GM19395 (cell line): ENCODE data around the gene ZNF286A.
"Not testable (repeated sequence)": the region's sequence is repeated elsewhere in the genome, so short reads cannot be mapped to it uniquely, and the experiment has no call there.

Source experiments
- ATAC-seq: cut with Tn5 transposase; IDR thresholded peaks from one replicate; pipeline ENCODE4 v1.9.1; 2021; ENCODE audit warnings: mild to moderate bottlenecking, moderate library complexity; ENCODE audit not compliant: unreplicated experiment

The ZNF286A gene

DNA sequence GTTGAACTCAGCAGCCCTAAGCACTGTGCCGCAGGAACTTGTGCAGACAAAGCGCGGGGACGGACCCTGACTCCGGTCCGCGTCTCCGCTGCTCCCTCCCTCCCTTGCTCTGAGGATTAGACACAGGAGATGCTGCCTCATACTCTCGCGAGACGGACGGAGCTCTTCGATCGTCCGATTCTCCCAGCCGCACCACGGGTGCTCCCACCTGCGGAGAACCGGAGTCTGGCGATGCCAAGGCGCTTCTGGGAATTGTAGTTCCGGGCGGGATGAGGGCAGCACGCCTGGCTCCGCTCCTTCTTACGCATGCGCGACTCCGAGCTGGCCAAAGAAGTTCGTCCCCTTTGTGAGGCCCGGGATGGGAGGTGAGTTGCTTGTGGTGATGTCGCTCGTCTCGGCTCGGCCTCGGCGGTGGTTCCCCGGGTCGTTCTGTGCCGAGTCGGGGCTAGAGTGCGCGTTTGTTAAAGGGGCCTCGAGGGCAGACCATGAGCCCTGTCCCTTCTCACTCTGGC is at the start of gene ZNF286A:
ZNF286A (plus strand) TSS at position 340 of the 512 bp plus-strand sequence. CDS start 578 bp downstream, outside the sequence.
- ATAC-seq, result peak; percentile 98

- ATAC-seq, result no peak
Observed at GRCh38 chr17:15649861-15650421, 49.6 kb upstream of the ZNF286A start.

DNA sequence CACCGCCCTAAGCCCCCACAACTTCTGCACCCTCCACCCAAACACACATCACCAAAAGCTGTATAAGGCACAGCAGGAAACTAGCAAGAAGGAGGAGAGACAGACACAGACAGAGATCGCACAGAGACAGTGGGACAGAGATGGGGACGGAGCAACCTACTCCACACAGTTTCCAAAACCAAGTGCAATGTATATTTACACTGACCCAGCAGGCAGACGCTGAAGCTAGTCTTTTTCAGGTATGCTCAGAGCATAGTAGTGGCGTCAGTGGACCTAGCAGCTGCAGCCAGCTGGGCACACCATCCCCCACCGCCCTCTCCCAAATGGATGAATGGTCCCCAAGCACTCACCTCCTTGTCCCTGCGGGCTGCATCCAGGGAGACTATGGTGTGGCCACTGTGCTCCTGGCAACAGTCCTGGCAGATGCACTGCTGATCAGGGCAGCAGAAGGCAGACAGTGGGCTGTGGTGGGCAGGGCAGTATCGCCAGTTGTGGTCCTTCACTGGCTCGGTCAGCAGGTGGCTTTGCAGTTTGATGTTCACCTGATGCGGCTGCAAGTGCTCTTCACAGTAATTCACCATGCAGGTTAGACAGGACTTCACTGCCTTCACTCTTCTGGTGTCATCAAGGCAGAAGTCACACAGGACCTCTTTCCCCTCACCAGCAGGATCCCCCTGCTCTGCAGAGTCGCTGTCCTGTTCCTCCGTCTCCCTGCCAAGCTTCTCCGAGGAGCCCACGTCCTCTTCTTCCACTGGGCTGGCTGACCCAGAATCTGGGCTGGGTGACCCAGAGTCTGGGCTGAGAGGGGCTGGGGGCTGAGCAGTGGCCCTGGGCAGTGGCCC is 48.6 kb upstream of the ZNF286A start:
- ATAC-seq, result no peak

DNA sequence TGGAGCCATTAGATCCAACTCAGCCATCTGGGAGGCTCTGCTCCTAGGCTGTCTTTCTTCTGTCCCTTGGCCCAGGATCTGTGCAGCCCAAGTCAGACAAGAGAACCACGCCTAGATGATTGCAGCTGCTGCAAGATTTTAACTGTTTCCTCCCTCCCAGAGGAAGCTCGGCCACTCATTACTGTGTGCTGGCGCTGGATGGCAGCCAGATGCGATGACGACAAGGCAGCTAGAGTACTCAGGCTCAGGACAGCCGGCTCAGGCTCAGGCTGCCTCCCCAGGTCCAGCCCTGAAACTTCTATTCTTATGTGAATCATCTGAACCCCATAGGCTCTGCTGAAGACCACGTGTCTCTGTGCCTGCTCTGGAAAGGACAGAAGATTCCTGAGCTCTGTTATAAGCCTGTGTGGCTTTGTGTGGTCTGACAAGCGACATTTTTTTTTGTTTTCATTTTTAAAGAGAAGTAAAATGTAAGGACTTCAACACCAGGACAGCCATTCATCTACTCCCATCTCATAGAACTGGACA is 47.9 kb upstream of the ZNF286A start:
- ATAC-seq, result peak; percentile 94

- no peak for ATAC-seq
Observed at GRCh38 chr17:15652960-15653359, 46.6 kb upstream of the ZNF286A start.

- not testable (repeated sequence) for ATAC-seq
Observed at GRCh38 chr17:15654401-15654800, 45.2 kb upstream of the ZNF286A start.

DNA sequence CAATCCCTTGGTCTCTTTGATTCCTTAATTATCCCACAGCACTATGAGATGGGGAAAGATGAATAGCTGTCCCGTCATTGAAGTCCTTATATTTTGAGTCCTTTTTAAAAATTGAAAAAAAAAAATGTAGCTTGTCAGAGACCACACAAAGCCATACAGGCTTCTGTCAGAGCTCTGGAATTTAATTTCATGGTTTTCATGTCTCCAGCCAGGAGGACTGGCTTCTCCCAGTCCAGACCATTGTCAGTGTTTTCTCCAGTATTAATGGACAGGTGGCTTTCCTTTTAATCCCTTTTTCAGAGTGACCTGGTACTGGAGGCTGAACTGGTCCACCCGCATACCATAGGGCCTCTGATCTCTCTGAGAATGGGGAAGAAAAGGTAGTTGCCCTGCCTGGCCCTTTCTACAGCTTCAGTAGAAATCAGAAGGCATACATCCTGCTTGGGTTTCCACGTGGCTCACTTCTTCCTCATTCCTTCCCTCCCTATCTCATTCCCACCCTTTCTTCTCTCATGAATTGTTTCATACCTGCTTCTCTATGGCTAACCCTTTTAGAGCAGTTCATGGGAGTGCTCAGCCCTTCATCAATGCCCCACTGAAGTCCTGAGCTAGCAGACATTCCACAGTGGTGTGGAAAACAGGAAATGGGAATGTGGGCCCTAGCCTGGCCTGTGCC is 44.5 kb upstream of the ZNF286A start:
- no peak for ATAC-seq

GRCh38 chr17:15657868-15658267 is 41.7 kb upstream of the ZNF286A start:
- no peak for ATAC-seq

DNA sequence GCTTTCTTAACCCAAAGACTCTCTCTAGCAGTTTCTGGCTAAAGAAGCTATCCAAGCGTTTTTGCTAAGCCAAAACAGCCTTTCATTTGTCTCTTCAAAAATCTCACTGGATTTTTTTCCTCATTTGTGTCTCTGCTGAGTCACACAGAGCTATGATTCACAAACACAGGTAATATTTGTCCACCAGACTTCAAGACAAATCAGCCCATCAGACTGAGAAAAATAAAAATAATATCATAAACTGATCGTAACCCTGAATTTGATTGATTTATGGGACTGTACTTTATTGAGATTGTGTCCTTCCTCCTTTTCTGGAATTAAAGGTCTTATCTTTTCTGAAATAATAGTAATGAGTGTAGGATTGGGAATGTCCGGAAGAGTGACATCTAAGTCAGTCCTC is 41.3 kb upstream of the ZNF286A start:
- no peak for ATAC-seq

DNA sequence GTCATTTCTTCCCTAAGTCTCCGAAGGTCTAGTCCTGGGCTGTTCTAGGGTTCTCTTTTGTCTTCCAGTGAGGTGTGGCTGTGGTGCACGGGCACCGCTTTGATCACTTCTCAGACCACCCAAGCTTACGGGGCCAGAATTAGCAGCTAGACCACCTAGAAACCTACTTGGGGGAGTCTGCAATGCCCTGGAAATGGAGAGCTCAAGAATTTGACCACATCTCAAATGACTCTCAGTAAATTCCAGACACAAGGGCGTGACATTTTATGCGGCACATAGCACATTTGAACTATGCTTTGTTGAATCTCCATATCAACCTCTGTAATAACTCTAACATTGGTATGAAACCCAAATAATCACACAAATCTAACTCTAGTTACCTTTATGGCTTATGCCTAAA is 40.3 kb upstream of the ZNF286A start:
- ATAC-seq, result no peak

DNA sequence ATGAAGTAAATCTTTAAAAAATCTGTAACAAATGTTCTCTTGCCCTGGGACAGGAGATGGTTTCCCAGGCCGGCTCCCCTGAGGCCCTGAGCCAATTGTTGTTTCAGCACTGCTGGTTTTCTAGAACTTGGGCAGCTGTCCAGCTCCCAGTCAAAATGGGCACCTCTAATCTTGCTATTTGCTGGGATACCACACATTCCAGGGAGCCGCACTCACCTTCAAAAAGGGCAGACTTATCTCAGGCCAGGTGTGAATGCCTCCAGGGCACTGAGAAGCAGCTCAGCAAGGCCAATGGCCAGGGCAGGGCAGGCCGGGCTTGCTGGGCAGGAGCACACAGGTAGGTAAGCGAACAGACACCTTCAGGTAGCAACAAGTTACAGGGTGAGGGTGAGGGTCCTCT is 39.9 kb upstream of the ZNF286A start:
- no peak for ATAC-seq

GRCh38 chr17:15660077-15660476 is 39.5 kb upstream of the ZNF286A start:
- ATAC-seq, result no peak

DNA sequence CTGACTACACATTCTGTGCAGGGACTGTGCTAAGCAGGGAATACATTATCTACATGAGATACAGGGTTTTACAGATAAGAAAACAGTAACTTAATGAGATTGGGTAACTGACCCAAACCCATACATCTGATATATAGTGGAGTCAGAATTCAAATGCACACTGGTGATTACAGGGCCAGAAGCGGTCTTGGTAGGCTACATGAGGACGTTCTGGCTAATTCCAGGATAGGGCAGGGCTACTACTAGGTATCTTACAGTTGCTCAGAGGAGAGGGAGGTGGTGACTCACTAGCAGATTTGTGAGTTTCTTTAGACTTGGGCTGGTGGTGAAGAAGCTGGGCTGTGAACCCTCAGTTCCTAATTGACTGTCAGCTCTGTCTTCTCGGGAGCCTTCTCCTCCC is 36.9 kb upstream of the ZNF286A start:
- ATAC-seq, result no peak

GRCh38 chr17:15663176-15663575 is 36.4 kb upstream of the ZNF286A start:
- no peak for ATAC-seq

DNA sequence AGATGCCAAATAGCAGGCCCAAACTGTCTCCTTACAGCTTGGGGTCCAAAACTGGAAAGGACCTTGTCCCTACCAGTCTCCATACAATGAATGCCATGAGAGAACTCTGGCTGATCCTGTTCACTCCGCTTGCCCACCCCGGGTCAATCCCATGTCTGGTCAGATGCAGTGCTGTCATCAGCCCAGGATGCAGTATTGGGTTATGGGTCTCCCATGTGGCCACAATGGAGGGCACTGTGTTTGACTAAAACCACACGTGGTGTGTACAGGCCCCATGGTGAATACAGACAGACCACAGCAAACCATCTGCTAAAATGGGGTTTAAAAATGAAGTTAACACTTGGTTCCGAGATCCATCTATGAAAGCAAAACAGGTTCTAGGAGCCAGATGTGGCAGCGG is 35.9 kb upstream of the ZNF286A start:
- no peak for ATAC-seq

DNA sequence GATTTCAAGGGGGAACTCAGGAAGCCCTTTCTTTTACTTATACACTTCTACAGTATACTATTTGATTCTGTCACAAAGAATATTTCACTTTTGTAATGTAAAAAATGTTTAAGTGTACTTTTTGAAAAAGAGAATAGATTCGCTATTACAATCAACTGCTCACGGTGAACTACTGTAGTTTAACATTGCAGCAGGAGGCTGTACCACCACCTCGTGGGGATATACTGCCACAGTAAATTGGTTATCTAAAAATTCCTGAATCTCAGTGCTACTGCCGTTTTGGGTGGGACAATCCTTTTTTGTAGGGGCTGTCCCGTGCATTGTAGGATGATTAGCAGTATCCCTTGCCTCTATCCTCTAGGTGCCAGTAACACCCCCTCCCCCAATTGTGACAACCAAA is 30.0 kb upstream of the ZNF286A start:
- ATAC-seq, result not testable (repeated sequence)

- ATAC-seq, result not testable (repeated sequence)
Observed at GRCh38 chr17:15674640-15675039, 24.9 kb upstream of the ZNF286A start.

DNA sequence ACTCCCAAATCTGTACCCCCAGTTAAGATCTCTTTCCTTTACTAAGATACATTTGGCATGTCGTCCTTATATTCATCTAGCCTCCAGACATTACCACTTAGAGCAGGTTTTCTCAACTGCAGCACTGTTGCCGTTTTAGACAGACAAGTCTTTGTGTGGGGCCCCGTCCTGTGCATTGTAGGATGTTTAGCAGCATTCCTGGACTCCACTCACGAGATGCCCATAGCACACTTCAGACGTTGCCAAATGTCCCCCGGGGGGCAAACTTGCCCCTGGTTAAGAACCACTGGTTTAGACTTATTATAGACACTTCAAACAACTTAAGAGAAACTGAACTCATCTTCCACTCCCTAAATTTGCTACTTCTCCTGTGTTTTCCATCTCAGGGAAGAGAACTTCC is 23.6 kb upstream of the ZNF286A start:
- ATAC-seq, result not testable (repeated sequence)

GRCh38 chr17:15683135-15683534 is 16.4 kb upstream of the ZNF286A start:
- ATAC-seq, result not testable (repeated sequence)

- peak; percentile 91 for ATAC-seq
Observed at GRCh38 chr17:15683824-15684478, 15.6 kb upstream of the ZNF286A start, which contains the start of gene TRIM16. Gene TRIM16, minus strand, starts transcription at chr17:15684311. Its CDS starts 32,702 bp downstream, at chr17:15651609.

GRCh38 chr17:15687494-15687893 is 12.1 kb upstream of the ZNF286A start:
- ATAC-seq, result not testable (repeated sequence)
